ENCODE results near the gene TMEM184B.

DNA sequence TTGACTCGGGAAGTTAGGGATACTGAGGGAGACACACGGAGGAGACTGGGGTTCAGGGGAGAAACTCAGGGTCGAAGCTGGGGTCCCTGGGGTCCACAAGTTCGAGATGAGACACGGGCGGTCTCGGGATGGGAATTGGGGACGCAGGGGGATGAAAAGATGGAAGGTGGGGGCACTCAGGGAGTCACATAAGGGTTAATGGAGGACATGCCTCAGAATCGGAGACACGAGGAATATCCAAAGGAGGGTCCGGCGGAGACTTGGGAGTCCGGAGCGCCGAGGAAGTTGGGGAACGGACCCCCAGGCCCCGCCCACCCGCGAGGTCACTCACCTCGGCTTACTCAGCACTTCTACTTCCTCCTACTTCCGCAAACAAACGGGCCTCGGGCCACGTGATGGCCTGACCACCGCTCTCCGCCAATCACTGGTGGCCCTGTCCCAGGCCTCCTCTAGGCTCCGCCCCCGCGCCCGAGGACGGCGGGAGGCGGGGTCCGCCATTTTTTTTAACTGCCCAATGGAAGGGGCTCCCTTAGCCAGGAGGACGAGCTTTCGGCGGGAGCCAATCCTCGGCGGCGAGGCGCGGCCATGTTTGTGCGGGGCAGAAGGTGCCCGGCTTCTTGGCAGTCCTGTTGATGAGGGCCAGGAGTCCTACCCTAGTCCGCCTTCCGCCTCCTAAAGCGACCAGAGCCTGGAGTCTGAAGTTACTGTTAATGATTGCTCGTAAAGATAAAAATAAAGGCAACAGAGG, 91.2 kb downstream of the TMEM184B start, which contains the start of gene PLA2G6:
- TF ChIP-seq, protein P1, sequence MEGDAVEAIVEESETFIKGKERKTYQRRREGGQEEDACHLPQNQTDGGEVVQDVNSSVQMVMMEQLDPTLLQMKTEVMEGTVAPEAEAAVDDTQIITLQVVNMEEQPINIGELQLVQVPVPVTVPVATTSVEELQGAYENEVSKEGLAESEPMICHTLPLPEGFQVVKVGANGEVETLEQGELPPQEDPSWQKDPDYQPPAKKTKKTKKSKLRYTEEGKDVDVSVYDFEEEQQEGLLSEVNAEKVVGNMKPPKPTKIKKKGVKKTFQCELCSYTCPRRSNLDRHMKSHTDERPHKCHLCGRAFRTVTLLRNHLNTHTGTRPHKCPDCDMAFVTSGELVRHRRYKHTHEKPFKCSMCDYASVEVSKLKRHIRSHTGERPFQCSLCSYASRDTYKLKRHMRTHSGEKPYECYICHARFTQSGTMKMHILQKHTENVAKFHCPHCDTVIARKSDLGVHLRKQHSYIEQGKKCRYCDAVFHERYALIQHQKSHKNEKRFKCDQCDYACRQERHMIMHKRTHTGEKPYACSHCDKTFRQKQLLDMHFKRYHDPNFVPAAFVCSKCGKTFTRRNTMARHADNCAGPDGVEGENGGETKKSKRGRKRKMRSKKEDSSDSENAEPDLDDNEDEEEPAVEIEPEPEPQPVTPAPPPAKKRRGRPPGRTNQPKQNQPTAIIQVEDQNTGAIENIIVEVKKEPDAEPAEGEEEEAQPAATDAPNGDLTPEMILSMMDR (conservative IDR thresholded peaks at IDR 0.05; ENCODE audit: low read length): no peak
- TF ChIP-seq EZH2phosphoT487 (IDR thresholded peaks at IDR 0.05; ENCODE audit: borderline replicate concordance): no peak

Measured in Loucy (cell line).